HUES48 (cell line): Measurements from ENCODE around the gene ZNF287.

Experiments used
- H3K27ac ChIP-seq: one replicate; pipeline ENCODE4 v1.7.0; 2013; ENCODE audit warnings: low read depth, low read length, inconsistent platforms
- H3K27me3 ChIP-seq: 2 replicates; pipeline ENCODE4 v1.6.1; 2013; ENCODE audit warnings: mild to moderate bottlenecking, low read length; ENCODE audit not compliant: control insufficient read depth, insufficient read depth
- H3K36me3 ChIP-seq: 2 replicates; pipeline ENCODE4 v1.6.1; 2013; ENCODE audit warnings: low read length; ENCODE audit not compliant: control insufficient read depth, insufficient read depth
- H3K4me1 ChIP-seq: 2 replicates; pipeline ENCODE4 v1.6.1; 2013; ENCODE audit warnings: mild to moderate bottlenecking, low read length; ENCODE audit not compliant: control insufficient read depth, insufficient read depth
- H3K4me3 ChIP-seq: 2 replicates; pipeline ENCODE4 v1.5.1; 2013; ENCODE audit warnings: mild to moderate bottlenecking, low read depth, low read length
- H3K9ac ChIP-seq: 2 replicates; pipeline ENCODE4 v1.6.1; 2013; ENCODE audit warnings: mild to moderate bottlenecking, low read depth, low read length, moderate library complexity
- H3K9me3 ChIP-seq: 2 replicates; pipeline ENCODE4 v1.6.1; 2013; ENCODE audit warnings: low read length; ENCODE audit not compliant: control insufficient read depth, insufficient read depth

The ZNF287 gene

GRCh38 chr17:16515933-16516332, 53.1 kb downstream of the ZNF287 start:
- Histone ChIP-seq H3K4me3 (no peak overlapping the region), H3K4me1 (peaks cover 16% of the 10 kb centered on the region; the same call in 1 of the 2 replicates), H3K27ac (no peak overlapping the region), H3K9me3 (no peaks in the 10 kb centered on the region), H3K9ac (no peak overlapping the region), H3K36me3 (no peaks in the 10 kb centered on the region), H3K27me3 (0 out of 2 replicates have a peak, but pooled peaks cover 7% of the 10 kb centered on the region)

- no peaks in the 10 kb centered on the region for H3K9me3 ChIP-seq
- 0 out of 2 replicates have a peak, but pooled peaks cover 7% of the 10 kb centered on the region for H3K27me3 ChIP-seq
- H3K9ac ChIP-seq: no peak overlapping the region
- peaks cover 16% of the 10 kb centered on the region; the same call in 1 of the 2 replicates for H3K4me1 ChIP-seq
- no peaks in the 10 kb centered on the region for H3K36me3 ChIP-seq
- no peak overlapping the region for H3K27ac ChIP-seq
- no peak overlapping the region for H3K4me3 ChIP-seq
These were observed 55.1 kb downstream of the ZNF287 start for GRCh38 chr17:16513873-16514272.

GRCh38 chr17:16512011-16512410, 57.0 kb downstream of the ZNF287 start:
- Histone ChIP-seq H3K27ac (peak overlapping the region; percentile 56), H3K4me1 (peaks cover 16% of the 10 kb centered on the region; the same call in 1 of the 2 replicates), H3K9ac (no peak overlapping the region), H3K4me3 (no peak overlapping the region), H3K9me3 (no peaks in the 10 kb centered on the region), H3K36me3 (no peaks in the 10 kb centered on the region), H3K27me3 (0 out of 2 replicates have a peak, but pooled peaks cover 1% of the 10 kb centered on the region)

GRCh38 chr17:16511593-16511992, 57.4 kb downstream of the ZNF287 start:
- no peaks in the 10 kb centered on the region for H3K36me3 ChIP-seq
- no peaks in the 10 kb centered on the region for H3K27me3 ChIP-seq
- no peak overlapping the region for H3K9ac ChIP-seq
- H3K4me1 ChIP-seq: peaks cover 12% of the 10 kb centered on the region; the same call in 1 of the 2 replicates
- no peaks in the 10 kb centered on the region for H3K9me3 ChIP-seq
- no peak overlapping the region for H3K27ac ChIP-seq
- no peak overlapping the region for H3K4me3 ChIP-seq

GRCh38 chr17:16507918-16508533, 61.0 kb downstream of the ZNF287 start:
- Histone ChIP-seq H3K4me3 (no peak overlapping the region), H3K9me3 (no peaks in the 10 kb centered on the region), H3K9ac (no peak overlapping the region), H3K27me3 (no peaks in the 10 kb centered on the region), H3K27ac (no peak overlapping the region), H3K4me1 (peaks cover 8% of the 10 kb centered on the region; the same call in 1 of the 2 replicates), H3K36me3 (no peaks in the 10 kb centered on the region)

- H3K27ac ChIP-seq: no peak overlapping the region
- no peak overlapping the region for H3K9ac ChIP-seq
- H3K9me3 ChIP-seq: no peaks in the 10 kb centered on the region
- no peak overlapping the region for H3K4me3 ChIP-seq
- H3K4me1 ChIP-seq: no peaks in the 10 kb centered on the region
- H3K27me3 ChIP-seq: no peaks in the 10 kb centered on the region
- no peaks in the 10 kb centered on the region for H3K36me3 ChIP-seq
These were observed 62.8 kb downstream of the ZNF287 start for GRCh38 chr17:16506188-16506587.

GRCh38 chr17:16504984-16505383, 64.0 kb downstream of the ZNF287 start:
- H3K27ac ChIP-seq: no peak overlapping the region
- no peak overlapping the region for H3K4me3 ChIP-seq
- H3K36me3 ChIP-seq: no peaks in the 10 kb centered on the region
- no peaks in the 10 kb centered on the region for H3K27me3 ChIP-seq
- no peak overlapping the region for H3K9ac ChIP-seq
- no peaks in the 10 kb centered on the region for H3K9me3 ChIP-seq
- H3K4me1 ChIP-seq: 0 out of 2 replicates have a peak, but pooled peaks cover 4% of the 10 kb centered on the region
